ENCODE measurements around the gene IL1A.

Gene IL1A

DNA sequence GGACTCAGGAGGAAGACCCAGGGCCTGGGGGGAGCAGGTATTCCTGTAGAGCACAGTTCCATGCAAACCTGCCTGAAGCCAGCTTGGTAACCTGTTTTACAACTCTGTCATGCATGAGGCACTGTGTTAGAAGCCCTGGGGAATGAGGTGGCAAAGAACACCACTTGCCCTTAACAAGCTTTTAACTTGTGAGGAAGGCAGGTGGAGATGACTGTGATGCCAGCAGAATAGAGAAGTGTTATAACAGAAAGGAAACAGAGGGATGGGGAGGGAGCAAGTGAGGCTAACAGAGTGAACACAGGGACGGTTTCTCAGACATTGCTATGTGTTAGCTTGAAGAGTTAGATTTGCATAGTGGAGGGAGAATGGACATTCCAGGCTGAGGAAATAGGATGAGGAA lies 11.5 kb upstream of the IL1A start:
- DNase-seq: no peak
- in situ Hi-C loops (cut with HindIII; ENCODE audit: low pct_ligation_motif_present, low pct_unique_long_range_greater_than_20kb, low sequenced_read_pairs): no loop called here

DNA sequence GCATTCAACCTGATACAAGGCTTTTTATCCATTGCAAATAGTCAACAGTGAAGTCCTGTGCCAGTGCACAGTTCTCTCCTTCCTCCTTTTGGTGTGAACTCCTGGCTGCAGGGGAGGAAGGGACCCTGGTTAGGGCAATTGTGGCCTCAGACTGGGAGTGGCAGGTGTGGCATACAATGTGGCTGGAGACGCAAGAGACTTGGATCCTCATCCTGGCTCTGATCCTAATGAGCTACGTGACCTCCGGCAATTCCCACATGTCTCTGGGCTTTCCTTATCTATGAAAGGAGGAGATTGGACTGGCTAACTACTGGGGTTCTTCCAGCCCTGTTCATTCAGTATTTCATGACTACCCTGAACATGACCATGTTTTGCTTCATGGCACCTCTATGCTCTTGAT lies 10.5 kb upstream of the IL1A start:
- DNase-seq: no peak
- in situ Hi-C loops (cut with HindIII; ENCODE audit: low pct_ligation_motif_present, low pct_unique_long_range_greater_than_20kb, low sequenced_read_pairs): no loop called here

DNA sequence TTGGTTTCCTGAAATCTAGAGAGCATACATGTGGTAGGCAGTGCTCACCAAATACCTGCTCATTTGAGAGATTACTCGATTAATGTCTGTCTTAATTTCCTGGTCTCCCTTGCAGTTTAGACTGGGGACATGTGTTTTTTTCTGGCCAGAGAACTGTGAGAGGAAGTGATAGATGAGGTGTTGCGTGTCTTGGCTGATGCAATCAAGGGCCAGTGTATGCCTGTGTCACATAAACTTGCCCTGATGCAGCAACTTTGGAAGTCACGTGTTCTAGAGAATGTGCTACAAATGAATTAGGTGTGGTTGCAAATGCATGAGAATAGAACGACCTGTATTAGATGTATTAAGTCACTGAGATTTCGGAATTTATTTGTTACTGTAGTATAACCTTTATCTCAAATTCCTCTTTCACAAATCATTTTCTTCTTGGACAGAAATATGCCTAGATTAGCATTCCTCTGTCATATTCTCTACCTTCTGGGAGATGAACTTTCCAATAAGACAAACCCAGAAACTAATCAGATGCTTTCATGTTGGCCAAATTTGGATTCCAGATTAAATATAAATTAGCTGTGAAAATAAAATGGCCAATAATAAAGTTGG lies 9.9 kb upstream of the IL1A start:
- in situ Hi-C loops (cut with HindIII; ENCODE audit: low pct_ligation_motif_present, low pct_unique_long_range_greater_than_20kb, low sequenced_read_pairs): no loop called here
- peak; percentile 13 for DNase-seq

DNA sequence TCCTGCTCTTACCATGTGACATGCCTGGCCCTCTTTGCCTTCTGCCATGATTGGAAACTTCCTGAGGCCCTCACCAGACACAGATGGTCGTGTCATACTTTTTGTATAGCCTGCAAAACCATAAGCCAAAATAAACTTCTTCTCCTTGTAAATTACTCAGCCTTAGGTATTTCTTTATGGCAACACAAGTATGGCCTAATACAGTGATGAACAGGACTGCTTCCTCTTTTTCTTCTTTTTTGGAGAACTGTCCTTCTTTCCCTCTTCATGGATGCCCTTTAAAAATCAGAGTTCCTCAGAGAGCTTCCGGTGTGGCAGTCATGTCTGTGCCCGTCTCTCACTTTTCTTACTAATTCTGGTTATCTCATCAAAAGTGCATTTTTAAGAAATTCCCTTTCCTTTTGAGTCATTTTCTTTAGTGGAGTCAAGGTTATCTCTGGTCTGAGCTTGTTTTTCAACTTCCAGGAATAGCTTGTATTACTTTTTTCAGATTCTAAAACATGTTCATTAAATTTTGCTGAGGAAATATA lies 9.2 kb upstream of the IL1A start:
- in situ Hi-C loops (cut with HindIII; ENCODE audit: low pct_ligation_motif_present, low pct_unique_long_range_greater_than_20kb, low sequenced_read_pairs): no loop called here
- no peak for DNase-seq

DNA sequence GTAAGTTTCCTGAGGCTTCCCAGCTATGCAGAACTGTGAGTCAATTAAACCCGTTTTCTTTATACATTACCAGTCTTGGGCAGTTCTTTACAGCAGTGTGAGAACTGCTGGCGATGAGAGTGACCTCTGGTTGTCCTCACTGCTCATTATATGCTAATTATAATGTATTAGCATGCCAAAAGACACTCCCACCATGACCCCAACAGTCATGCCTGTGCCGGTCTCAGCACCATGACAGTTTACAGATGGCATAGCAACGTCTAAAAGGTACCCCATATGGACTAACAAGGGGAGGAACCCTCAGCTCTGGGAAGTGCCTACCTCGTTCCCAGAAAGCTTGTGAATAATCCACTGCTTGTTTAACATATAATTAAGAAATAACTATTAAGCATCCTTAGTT lies 8.1 kb upstream of the IL1A start:
- in situ Hi-C loops (cut with HindIII; ENCODE audit: low pct_ligation_motif_present, low pct_unique_long_range_greater_than_20kb, low sequenced_read_pairs): no loop called here
- no peak for DNase-seq

DNA sequence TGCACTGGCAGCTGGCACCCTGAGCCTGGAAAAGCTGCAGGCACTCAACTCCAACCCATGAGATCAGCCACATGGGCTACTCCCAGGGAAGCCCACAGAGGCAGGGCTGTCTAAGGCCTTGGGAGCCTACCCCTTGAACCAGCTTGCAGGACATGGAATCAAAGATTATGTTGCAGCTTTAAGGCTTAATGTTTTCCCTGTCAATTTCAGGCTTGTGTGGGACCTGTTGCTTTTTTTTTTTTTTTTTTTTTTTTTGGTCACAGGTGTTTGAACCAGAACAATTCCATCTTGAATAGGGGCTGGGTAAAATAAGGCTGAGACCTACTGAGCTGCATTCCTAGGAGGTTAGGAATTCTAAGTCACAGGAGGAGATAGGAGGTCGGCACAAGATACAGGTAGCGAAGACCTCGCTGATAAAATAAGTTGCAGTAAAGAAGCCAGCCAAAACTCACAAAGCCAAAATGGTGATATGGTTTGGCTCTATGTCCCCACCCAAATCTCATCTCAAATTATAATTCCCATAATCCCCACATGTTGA lies 7.5 kb upstream of the IL1A start:
- in situ Hi-C loops (cut with HindIII; ENCODE audit: low pct_ligation_motif_present, low pct_unique_long_range_greater_than_20kb, low sequenced_read_pairs): no loop called here
- DNase-seq: no peak

DNA sequence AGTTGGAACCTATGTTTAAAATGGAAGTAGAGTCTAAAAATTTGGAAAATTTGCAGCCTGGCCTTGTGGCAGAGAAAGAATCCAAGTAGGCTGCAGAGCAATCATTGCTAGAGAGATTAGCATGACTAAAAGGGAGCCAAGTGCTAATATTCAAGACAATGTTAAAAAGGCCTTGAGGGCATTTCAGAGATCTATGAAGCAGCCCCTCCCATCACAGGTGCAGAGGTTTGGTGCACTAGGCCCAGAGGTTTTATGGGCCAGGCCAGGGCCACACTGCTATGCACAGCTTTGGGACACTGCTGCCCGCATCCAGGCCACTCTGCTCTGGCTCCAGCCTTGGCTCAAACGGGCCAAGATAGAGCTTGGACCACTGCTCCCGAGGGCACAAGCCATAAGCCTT lies 6.7 kb upstream of the IL1A start:
- DNase-seq: no peak
- in situ Hi-C loops (cut with HindIII; ENCODE audit: low pct_ligation_motif_present, low pct_unique_long_range_greater_than_20kb, low sequenced_read_pairs): no loop called here

DNA sequence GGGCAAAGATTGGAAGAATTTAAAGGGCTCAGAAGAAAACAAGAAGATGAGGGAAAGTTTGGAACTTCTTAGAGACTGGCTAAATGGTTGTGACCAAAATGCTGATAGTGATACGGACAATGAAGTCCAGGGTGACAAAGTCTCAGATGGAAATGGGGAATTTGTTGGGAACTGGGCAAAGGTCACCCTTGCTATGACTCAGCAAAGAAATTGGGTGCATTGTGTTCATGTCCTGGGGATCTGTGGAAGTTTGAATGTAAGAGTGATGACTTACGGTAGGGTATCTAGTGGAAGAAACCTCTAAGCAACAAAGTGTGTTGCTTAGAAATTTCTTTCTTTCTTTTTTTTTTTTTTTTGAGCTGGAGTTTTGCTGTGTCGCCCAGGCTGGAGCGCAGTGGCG lies 6.0 kb upstream of the IL1A start:
- in situ Hi-C loops (cut with HindIII; ENCODE audit: low pct_ligation_motif_present, low pct_unique_long_range_greater_than_20kb, low sequenced_read_pairs): no loop called here
- no peak for DNase-seq

DNA sequence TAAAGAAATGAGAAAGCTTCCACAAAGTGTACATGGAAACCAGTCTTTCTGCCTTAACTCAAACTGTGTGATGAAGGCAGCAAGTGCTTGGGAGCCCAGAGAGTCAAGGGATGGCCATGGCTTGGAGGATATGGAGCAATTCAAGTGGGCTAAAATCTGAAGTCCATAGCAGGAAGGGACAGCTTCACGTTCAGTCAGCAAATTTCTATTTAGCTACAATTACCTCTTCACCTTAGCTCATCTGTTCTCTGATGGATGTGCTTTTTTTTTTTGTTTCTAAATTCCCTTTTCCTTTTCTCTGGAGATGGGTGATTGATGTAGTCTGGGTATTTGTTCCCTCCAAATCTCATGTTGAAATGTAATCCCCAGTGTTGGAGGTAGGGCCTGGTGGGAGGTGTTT lies 4.9 kb upstream of the IL1A start:
- in situ Hi-C loops (cut with HindIII; ENCODE audit: low pct_ligation_motif_present, low pct_unique_long_range_greater_than_20kb, low sequenced_read_pairs): no loop called here
- DNase-seq: no peak

DNA sequence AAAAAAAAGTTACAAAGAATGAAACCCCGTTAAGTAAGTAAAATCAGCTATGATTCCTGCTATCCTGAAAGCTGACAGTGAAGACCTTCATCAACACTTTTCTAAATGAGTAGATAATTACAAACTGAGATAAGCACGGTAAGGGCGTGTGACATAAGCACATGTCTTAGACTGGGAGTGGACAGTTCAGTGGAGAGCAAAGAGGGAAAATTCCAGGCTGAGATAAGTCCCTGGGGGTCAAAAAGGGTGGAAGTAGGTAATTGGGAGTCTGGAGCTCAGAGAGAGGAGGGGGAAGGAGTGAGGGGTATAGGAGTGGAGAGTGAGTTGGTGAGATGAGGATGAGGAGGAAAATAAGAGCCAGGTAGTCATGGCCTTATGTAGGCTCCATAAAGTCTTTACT lies 4.4 kb upstream of the IL1A start:
- no peak for DNase-seq
- in situ Hi-C loops (cut with HindIII; ENCODE audit: low pct_ligation_motif_present, low pct_unique_long_range_greater_than_20kb, low sequenced_read_pairs): no loop called here

DNA sequence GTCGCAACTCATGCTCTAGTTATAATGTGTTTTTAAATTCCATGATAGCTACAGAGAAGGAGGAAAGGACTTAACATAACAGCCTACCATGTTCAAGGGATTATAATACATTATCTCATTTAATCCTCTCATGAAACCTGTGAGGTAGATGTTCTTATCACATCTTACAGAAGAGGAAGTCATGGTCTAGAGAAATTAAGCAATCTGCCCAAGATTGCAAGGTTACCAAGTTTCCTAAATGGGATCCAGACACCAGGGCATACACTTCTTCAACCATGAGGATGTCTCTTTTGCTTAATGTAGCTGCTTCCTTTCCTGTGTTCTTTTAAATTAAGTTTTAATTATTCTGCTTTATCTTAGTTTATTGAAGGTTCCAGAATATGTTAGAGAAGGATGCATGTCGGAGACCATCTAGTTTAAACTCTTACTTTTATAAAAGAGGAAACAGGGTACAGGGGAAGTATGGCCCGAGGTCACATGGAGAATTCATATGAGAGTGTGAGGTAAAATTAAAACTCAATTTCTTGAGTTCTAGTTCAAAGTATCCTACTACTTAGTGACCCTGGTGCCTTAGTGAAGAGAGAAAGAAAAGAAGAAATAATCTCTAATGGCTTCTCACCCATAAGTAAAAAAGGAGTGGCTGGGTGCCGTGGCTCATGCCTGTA lies 3.6 kb upstream of the IL1A start:
- in situ Hi-C loops (cut with HindIII; ENCODE audit: low pct_ligation_motif_present, low pct_unique_long_range_greater_than_20kb, low sequenced_read_pairs): no loop called here
- DNase-seq: no peak

DNA sequence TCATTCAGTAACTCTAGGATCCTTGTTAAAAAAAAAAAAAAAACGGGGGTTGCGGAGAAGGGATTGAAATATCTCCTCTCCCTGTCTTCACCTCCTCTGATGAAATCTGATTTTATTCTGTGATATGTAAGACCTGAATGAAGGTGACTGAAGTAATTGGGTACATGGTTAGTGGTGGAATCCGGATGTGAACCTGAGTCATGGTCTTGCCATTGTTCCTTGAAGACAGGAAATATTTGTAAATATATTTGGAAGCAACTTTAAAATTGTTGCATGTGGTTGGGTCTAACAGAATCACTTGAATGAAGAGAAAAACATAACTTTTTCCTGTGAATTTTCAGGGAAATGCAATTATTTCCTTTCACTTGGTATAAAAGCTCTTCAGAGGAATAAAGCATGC lies 3.0 kb upstream of the IL1A start:
- DNase-seq: no peak
- in situ Hi-C loops (cut with HindIII; ENCODE audit: low pct_ligation_motif_present, low pct_unique_long_range_greater_than_20kb, low sequenced_read_pairs): no loop called here

DNA sequence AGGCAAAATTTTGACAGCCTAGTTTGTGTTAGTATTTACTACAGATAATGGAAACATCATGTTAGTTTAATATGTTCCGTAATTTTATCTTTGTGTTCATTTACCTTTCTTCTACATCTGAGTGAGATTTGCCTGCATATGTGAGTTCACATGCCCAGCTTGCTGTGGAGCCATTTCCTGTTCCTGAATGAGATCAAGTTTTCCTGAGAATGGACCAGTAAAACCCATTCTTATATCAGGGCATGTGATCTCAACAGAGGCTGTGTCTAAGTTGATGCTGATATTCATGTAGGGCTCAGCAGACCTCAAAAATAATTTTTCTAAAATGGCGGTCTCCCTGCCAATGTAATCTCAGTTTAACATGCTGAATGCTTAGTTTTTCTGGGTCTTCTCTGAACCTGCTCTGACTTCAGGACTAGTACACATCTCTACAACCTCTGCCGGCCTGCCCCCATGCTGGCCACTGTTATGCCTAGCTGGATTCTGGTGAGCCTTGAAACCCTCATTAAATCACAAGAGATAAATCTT lies 1.0 kb downstream of the IL1A start:
- DNase-seq: no peak
- in situ Hi-C loops (cut with HindIII; ENCODE audit: low pct_ligation_motif_present, low pct_unique_long_range_greater_than_20kb, low sequenced_read_pairs): no loop called here

DNA sequence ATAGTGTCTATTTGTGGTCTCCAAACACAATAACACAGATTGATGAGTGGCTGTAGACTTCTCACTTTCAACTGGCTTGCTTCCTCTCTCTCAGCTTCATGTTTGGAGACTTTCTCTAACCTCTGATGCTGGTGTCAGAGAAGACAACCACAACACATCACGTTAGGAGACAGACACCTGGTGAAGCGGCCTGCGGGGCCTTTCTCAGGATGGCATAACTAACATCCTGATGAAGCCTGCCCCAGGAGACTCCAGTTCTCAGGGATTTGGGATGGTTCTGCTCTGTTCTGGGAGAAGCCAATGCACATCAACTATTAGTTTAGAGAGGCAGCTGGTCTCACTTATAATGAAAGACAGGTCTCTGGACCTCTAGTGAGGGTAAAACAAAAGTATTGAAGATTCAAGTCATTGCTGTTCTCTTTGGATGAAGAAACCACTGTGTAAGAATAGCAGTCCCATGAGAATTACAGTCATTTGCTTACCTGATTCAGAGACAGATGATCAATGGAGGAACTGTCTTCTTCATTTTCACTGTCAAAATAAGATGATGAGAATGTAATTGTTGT lies 2.0 kb downstream of the IL1A start:
- in situ Hi-C loops (cut with HindIII; ENCODE audit: low pct_ligation_motif_present, low pct_unique_long_range_greater_than_20kb, low sequenced_read_pairs): no loop called here
- no peak for DNase-seq

DNA sequence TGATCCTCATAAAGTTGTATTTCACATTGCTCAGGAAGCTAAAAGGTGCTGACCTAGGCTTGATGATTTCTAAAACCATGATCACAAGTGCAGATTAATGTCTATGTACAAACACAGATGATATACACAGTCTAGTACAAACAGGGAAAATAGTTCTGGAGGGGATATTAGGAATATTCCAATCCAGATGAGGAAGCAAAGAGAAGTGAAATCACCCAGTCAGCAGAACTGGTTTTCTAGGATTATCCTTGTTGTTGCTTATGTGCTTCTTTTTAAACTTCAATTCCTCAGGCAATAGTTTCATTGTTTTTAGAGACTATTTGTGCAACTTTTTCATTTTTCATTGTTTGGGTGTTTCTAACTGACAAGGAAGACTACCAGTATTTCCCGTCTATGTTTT lies 4.7 kb downstream of the IL1A start:
- in situ Hi-C loops (cut with HindIII; ENCODE audit: low pct_ligation_motif_present, low pct_unique_long_range_greater_than_20kb, low sequenced_read_pairs): no loop called here
- no peak for DNase-seq

DNA sequence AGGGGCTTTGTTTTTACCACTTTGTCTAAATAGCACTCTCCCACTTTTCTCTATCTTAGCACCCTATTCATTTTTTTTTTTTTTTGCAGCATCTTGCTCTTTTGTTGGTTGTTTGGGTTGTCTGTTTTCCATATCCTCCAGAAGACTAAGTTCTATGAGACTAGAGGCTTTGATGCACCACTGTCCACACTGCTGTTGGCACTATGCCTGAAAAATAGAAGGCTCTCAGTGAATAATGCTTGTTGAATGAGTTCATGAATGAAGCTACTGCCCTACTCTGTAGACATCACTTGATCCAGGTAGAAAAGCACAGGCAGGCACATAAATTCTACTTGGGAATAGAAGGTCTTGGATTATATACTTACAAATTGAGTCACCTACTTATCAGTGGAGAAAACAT lies 7.3 kb downstream of the IL1A start:
- in situ Hi-C loops (cut with HindIII; ENCODE audit: low pct_ligation_motif_present, low pct_unique_long_range_greater_than_20kb, low sequenced_read_pairs): no loop called here
- no peak for DNase-seq

DNA sequence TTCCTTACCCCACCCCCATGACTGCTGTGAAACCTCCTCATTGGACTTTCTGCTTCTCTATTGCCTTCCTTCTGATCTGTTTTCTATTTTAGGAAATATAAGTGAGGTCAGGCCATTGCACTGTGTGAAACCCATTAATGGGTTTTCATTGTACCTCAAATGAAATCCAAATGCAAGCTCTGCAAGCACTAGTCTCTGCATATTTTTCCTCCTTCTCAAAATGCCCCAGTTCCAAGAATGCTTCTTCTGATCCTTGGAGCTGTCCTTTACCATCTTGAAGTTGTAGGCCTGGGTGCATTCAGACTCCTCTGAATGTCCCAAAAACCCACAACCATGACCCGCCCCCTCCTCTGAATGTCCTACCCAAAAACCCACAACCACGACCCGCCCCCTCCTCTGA lies 8.2 kb downstream of the IL1A start:
- in situ Hi-C loops (cut with HindIII; ENCODE audit: low pct_ligation_motif_present, low pct_unique_long_range_greater_than_20kb, low sequenced_read_pairs): no loop called here
- no peak for DNase-seq

DNA sequence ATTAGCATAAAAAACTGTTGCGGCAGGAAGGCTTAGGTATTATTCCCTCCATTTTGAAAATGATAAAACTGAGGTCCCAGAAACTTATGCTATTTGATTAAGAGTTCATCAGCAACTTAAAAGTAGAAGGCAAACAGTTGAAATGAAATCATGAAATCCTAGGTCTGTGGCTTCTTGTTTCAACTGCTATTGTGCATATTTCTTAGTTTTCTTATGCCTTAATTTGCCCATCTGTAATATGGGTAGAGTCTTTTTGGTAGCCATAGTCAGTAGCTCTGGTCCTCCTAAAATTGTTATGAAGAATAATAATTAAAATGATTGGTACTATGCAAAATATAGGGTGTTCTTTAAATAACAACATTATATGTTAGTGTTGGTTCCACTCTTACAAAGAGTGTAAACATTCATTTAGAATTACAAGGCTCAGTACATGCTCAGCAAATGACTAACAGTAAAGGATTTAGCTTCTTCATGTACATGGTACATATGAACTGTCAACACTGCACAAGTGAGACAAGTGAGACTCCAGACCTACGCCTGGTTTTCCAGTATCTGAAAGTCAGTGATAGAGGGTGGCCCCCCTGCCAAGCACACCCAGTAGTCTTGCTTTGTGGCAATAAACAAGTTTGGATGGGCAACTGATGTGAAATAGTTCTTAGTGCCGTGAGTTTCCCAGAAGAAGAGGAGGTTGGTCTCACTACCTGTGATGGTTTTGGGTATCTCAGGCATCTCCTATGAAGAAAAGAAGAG lies 9.6 kb downstream of the IL1A start:
- in situ Hi-C loops (cut with HindIII; ENCODE audit: low pct_ligation_motif_present, low pct_unique_long_range_greater_than_20kb, low sequenced_read_pairs): no loop called here

DNA sequence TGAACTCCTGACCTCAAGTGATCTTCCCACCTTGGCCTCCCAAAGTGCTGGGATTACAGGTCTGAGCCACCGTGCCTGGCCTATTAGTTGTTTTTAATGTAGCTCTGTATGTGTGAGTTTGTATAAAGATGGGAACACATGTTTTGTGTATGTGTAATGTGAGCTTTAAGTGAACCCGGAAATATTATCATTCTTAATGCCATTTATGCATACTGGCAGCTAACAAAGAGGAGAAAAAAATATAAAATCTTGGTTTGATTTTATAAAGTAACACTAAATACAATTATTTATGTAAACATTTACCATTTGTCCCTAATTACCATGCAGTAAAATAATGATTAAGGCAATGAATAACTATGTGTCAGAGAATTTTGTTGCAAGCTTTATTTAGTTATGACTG lies 10.7 kb downstream of the IL1A start:
- in situ Hi-C loops (cut with HindIII; ENCODE audit: low pct_ligation_motif_present, low pct_unique_long_range_greater_than_20kb, low sequenced_read_pairs): no loop called here

More for the DNA sequence above, 9.6 kb downstream of the IL1A start:
- no peak for DNase-seq

More for the DNA sequence above, 10.7 kb downstream of the IL1A start:
- no peak for DNase-seq

Data from ACHN (cell line).